CD4-positive, alpha-beta T cell treated with Interferon gamma for 1 hour (primary cell): ENCODE measurements around the gene OR3A1.
"Not testable (repeated sequence)": the region's sequence is repeated elsewhere in the genome, so short reads cannot be mapped to it uniquely, and the experiment has no call there.

Source experiments
- DNase-seq: peaks from one replicate; pipeline ENCODE4 v3.0.0-alpha.2; 2020

Gene OR3A1, protein sequence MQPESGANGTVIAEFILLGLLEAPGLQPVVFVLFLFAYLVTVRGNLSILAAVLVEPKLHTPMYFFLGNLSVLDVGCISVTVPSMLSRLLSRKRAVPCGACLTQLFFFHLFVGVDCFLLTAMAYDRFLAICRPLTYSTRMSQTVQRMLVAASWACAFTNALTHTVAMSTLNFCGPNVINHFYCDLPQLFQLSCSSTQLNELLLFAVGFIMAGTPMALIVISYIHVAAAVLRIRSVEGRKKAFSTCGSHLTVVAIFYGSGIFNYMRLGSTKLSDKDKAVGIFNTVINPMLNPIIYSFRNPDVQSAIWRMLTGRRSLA

DNA sequence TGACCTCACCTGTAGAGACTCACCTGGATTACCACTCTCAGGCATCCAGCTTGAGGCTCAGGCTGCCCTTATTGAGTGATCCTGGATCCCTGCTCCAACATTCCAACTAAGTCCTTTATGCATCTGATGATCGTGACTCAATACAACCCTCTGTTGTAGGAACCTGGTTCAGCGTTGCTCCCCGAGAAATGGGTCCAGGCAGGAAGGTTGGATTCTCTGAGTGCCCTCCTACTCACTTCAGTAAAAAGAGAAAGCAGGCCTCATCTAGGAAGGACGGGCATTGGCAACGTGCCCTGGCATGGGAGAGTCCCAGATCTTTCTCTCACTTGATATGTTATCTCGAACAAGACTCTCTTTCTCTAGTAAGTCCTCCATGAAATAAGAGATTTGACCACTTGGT is at the start of gene OR3A1:
OR3A1 (minus strand) TSS at position 101 of the 400 bp plus-strand sequence. CDS start 5,778 bp downstream, outside the sequence.
- no peak for DNase-seq

DNA sequence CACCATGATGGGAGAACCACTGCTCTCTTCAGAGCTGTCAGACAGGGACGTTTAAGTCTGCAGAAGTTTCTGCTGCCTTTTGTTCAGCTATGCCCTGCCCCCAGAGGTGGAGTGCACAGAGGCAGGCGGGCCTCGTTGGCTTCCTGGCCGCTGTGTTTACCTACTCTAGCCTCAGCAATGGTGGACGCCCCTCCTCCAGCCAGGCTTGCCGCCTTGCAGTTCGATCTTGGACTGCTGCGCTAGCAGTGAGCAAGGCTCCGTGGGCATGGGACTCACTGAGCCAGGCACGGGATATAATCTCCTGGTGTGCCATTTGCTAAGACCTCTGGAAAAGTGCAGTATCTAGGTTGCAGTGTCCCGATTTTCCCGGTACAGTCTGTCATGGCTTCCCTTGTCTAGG is 44.6 kb upstream of the OR3A1 start:
- DNase-seq = not testable (repeated sequence)

DNA sequence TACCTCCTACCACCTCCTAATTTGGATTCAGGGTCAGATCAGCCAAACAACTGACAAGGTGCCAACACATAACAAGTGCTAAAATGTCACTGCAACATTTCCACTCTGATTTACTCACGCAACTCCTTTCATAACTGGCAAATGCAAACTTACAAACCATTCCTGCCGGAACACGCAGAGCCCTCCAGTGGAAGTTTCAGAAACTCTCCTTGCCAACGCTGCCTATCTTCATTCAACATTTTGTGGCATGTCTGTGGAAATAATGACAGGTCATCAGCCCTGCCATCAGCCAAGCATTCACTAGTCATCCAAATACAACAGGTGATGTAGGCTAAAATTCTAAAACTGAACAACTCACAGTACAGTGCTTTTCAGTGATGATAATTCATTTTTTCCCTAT is 37.7 kb upstream of the OR3A1 start:
- DNase-seq = no peak

DNA sequence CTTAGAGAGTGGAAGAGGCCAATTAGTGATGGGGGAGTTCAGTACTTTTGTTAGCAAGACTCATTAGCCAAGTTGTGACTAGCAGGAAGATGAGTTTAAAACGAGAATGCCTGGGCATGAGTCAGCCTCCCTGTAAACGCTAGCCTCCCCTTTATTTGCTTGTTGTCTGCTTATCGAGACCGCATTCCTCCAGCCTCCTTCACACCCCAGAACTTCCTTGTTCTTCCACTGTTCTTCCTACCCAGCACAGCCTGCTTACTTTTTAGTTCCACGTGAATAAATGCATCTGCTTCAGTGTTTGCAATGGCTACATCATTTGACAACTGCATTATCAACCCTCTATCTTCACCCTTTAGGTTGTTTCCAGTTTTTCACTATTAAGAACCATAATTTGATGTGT is 20.2 kb upstream of the OR3A1 start:
- DNase-seq = no peak

DNA sequence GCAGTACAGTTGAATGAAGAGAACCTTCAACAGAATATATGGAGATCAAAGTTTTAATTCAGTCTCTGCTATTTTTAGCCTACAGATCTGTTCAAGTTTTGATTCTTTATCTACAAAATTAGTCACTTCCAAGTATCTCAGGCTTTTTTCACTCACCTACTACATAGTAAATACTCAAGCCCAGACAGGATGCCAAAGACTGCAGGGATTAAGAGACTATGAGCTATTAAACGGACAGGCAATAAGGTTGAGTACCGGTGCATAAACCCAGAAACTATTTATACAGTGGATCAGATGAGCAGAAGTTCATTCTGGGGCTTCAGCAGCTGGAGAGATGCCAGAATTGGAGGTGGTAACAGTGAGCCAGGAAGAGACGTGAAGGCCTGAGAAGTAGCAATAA is 18.7 kb upstream of the OR3A1 start:
- DNase-seq = no peak

DNA sequence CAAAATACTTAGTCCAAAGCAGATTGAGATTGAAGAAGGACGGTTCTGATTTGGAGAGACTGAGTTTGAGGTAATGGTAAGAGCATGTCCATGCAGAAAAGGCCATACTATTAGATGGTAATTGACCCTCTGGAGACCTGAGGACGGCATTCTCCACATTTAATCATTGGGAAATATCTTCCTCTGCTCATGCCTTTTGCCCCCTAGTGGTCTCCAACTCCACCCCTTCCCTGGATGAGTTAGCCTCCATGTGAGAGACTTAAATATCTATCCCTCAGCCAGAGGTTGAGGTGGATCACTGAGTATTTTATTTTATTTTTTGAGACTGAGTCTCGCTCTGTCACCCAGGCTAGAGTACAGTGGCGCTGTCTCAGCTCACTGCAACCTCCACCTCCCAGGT is 10.4 kb upstream of the OR3A1 start:
- DNase-seq = no peak

DNA sequence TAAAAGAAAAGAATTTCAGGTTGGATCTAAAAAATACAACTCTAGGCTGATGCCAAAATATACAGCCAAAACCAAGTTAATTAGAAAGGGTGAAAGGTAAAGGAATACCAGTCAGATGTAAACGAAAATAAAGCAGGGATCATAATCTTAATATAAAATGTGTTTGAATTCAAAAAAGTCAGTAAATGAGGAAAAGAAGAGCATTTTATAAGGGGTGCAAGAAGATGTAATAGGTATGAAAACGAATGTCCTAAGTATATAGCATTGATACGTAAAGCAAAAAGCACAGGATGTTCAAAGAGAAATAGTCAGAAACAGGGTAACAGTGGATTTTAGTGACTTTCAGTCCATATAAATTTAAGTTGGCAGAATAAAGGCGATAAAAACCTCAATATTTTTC is 2.5 kb downstream of the OR3A1 start:
- DNase-seq = no peak

DNA sequence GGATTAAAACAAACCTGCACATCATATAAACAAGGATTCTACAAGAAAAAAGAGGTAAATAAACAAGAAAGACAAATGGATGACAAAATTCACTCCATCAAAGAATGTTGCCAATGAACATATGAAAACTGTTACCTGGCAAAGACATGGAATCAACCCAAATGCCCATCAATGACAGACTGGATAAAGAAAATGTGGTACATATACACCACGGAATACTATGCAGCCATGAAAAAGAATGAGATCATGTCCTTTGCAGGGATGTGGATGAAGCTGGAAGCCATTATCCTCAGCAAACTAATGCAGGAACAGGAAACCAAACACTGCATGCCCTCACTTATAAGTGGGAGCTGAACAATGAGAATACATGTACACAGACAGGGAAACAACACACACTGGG is 4.6 kb downstream of the OR3A1 start:
- not testable (repeated sequence) for DNase-seq

DNA sequence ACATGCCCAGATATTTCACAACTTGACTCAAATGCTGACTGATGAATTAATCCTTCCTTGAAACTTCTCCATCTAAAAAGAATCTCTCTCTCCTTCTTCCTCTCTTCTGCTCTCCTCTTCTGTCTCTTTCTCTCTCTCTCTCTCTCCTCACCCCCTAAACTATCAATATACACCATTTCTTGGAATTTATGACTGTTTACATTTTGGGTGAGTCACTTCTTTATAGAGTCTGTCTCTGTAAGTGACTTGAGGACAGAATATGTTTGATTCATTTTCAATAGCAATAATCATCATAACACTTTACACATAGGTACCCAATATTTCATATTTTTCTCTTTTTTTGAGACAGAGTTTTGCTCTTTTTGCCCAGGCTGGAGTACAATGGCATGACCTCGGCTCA is 15.3 kb downstream of the OR3A1 start:
- DNase-seq = no peak

DNA sequence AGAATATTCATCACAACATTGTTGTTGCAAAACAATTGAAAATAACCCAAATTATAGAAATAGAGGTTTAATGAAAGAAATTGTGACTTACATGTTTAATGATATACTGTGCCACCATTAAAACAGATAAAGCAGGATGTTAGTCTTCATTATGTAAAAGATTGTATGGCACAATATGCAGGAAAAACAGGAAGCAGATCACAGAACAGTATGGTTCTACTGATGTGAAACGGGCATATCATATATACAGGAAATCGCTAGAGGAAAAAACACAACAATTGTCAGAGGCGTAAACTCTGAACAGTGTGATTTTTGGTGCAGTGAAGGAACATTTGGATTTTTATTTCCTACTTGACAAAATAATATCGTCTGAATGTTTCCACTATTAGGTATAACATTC is 22.0 kb downstream of the OR3A1 start:
- no peak for DNase-seq

DNA sequence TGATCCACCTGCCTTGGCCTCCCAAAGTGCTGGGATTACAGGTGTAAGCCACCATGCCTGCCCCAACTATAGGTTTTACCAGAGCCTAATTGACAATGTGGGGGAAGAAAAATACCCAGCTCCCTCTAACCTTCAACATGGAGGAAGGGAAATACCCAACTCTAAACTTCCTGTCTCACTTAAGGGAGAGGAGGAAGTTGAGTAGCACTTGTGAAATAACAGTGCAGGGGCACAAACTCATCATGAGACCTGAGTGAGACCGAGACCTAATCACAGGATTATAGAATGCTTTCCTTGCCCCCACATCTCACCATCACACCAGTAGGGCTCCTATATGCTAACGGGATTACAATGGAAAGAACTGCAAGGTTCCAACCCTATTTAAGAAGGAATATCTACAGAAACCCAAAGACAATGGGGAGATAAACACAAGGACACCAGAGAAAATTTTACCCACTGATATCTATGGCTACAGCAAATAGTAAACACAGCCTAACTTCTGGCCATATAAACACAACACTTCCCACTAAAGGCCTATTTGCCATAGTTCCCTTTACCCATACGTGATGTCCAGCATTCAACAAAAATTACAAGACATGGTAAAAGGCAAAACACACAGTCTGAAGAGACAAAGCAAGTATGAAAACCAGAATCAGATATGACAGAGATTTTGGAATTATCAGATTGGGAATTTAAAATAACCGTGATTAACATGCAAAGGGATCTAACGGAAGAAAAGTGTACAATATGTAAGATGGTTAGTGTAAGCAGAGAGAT is 26.9 kb downstream of the OR3A1 start:
- no peak for DNase-seq

DNA sequence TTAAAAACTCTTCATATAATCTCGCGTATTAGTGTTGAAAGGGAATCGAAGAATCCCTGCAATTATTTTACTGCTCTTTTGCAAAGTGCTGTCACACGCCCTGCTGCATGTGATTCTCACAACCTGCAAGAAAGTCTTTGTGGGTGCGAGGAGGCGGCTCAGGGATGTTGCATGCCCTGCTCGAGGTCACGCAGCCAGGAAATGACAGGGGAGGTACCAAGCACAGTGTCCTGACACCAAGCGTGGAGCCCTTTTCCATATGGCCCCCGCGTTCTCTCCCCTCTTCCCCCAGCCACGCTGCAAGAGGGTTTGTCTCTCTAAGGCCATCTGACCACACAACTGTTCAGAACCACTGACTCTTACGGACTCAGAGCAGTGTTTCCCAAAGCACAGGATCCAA is 37.6 kb downstream of the OR3A1 start:
- no peak for DNase-seq

DNA sequence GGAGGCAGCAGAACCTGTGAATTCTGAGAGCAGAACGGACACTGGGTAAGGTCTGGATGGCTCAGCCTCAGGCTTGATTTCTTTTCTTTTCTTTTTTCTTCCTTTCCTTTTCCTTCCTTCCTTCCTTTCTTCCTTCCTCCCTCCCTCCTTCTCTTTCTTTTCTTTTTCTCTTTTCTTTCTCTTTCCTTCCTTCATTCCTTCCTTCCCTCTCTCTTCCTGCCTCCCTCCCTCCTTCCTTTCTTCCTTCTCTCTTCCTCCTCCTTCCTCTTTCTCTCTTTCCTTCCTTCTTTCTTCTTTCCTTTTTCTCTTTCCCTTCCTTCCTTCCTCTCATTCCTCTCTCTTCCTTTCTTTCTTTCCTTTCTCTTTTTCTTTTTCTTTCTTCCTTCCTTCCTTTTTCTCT is 38.0 kb downstream of the OR3A1 start:
- DNase-seq = no peak

DNA sequence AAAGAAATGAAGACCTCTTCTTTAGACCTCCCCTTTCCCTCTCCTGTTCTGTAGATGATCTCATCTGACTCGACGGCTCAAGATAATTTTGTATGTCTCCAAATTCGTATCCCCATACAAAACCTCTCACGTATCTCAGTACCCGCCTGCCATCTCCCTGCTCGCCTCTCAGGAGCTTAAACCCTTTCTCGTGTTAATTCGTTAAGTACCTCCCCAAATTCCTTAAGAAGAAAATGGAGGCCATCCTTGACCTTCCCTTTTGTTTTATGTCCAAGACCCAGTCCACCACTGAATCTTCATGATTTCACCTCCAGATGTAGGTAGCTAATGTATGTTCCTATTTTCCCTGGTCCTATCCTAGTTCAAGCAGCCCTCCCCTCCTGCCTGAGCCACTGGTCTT is 41.6 kb downstream of the OR3A1 start:
- DNase-seq = no peak

DNA sequence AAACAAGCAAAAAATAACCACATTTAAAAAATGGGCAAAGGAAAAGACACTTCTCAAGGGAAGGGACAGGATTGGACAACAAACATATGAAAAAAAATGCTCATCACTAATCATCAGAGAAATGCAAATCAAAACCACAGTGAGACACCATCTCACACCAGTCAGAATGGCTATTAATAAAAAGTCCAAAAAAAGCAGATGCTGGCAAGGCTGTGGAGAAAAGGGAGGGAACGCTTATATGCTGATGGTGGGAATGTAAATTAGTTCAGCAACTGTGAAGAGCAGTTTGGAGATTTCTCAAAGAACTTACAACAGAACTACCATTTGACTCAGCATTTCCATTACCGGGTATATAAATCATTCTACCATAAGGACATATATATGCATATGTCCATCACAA is 49.1 kb downstream of the OR3A1 start:
- not testable (repeated sequence) for DNase-seq

DNA sequence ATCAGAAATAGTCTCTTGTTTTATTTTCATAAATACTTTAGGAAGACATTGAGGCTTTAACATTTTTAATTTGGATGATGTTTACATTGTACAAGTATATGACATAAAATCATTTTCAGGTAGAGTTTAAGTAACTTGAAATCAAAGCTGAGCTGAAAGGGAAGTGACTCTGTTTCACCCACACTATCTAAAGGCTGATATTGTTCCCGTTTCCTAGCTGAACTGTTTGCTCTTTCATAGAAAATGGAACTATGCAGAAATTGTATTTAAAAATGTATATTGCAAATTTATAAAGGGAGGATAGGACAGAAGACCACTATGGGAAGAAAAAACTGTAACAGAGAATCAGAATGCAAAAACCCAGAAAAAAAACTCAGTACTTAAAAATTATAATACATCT is 53.3 kb downstream of the OR3A1 start:
- DNase-seq = not testable (repeated sequence)

DNA sequence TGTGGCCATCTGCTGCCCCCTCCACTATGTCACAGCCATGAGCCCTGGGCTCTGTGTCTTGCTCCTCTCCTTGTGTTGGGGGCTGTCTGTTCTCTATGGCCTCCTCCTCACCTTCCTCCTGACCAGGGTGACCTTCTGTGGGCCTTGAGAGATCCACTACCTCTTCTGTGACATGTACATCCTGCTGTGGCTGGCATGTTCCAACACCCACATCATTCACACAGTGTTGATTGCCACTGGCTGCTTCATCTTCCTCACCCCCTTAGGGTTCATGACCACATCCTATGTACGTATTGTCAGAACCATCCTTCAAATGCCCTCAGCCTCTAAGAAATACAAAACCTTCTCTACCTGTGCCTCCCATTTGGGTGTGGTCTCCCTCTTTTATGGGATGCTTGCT is 57.1 kb downstream of the OR3A1 start:
- not testable (repeated sequence) for DNase-seq
